GM19372 (cell line): ENCODE measurements around the gene CTSZ.
"Not testable (repeated sequence)": the region's sequence is repeated elsewhere in the genome, so short reads cannot be mapped to it uniquely, and the experiment has no call there.

Source experiments
- ATAC-seq: cut with Tn5 transposase; IDR thresholded peaks from one replicate; pipeline ENCODE4 v1.9.1; 2021; ENCODE audit warnings: mild to moderate bottlenecking, low read depth, moderate library complexity; ENCODE audit not compliant: unreplicated experiment

CTSZ gene

DNA sequence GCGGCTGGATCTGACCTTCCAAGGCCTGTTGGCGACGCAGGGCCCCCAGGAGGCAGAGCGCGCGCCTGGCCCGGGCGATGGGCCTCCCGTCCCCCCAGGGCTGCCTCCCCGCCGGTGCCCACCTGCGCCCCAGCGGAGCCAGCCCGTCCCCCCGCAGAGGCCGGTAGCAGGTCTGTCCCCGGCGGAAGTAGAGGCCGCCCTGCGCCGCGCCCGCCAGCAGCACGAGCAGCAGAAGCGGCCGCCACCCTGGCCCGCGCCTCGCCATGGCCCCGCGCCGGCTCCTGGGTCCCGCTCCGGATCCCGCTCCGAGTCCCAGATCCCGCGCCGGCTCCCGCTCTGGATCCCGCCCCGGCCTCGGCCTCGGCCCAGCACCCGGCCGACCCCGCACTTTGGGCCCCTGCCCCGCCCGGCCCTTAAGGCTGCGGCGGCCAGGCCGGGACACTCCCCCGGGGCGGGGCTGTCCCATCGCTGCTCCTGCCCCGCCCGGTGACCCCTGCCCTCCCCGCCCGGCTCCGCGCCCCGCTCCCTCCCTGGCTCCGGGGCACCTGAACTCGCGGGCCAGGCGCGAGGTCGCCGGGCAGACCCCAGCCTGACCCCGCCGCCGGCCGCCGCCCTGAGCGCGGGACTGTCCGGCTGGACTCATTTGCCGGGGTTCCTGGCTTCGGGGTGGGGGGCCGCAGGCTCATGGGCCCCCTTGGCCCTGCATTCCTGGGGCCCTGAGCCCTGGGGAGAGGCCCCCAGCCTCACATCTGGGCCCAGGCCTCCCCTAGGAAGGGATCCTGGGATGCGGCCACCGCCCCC, at the start of gene CTSZ:
Gene CTSZ, minus strand, starts transcription at position 391 of the 801 bp plus-strand sequence. Its CDS starts 126 bp downstream, at position 265.
- no peak for ATAC-seq

DNA sequence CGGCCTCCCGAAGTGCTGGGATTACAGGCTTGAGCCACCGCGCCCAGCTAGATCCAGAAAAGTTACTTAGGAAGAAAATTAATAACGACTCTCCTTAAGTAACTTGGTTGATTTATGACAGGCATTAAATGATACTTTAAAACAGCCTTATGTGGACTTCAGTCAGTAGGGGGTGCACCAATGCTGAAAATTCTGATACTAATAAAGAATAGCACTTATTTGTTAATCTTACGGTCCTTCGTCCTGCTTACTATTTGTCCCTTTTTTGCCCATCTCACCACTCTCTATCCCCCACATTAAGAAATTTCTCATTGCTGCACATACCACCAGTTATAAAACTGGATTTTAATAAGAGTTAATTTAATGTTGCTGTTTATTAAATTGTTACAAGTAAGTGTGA, 48.2 kb upstream of the CTSZ start:
- no peak for ATAC-seq

DNA sequence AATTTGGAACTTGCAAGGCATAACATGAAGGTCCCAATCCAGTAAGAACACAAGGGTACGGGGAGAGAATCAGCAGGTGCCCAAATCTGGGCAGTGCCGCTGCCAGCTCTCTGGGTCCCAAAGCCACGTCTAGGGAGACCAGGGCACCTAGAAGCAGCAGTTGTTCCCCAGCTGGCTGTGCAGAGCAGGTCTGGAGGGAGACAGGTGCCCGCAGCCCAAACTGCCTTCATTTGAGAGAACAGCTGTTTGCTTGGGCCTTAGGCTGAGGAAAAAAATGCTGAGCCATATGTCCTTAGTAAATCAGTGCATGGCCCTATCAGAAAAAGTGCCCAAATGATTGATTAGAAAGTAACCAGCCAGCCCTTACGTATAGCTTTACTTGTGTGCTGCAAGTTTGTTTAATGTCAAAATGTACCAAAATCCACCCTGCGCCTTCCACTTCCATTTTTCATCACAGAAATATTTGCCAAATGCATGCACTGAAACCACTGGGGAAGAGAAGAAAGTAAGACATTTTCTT, 44.7 kb upstream of the CTSZ start:
- ATAC-seq: no peak

DNA sequence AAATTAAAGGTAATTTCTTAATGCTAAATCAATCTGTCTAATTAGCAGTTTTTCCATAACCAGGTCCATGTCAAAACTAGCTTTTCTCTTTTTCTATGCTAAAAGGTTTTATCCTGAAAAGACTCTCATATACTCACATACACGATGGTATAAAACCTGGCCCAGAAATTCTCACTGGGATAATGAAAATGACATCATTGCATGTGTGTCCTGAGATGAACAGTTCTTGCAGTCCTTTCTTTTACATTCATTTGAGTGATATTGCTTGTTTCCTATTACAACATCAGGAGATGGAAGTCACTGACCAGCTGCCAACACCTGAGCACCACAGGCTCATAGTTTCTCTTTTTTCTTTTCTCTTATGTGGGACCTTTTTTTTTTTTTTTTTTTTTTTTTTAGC, 43.4 kb upstream of the CTSZ start:
- no peak for ATAC-seq

GRCh38 chr20:59048681-59049030, 41.6 kb upstream of the CTSZ start:
- no peak for ATAC-seq

DNA sequence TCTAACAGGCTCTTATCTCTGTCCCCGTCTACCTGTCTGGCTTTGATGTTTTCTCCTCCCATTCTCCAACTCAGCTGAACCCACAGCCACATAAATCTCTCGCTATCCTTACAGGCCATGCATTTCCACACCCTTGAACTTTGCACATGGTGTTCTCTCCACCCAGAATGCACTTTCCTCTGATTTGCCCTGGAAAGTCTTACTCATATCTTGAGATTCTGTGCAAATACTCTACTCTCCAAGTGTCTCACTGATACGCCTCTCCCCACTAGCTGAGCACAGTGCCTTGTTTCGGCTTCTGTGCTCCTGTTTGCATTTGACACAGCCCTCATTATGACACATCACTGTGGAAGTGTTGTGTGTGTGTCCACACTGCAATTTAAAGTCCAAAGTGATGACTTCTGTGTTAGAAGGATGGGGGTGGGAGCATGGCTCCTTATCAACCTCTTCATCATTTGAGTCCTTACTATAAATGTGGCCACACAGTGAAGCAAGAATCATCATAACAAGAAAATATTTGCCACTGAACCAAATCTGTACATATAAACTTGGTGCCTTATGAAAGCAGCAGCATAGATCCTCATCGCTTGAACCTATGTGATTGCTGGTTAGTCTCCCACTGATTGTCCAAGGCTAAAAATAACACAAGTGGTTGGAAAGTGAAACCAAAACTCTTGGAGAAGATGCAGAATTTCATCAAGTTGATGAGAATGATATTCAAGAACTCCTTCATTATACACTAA, 41.1 kb upstream of the CTSZ start:
- ATAC-seq: no peak

- ATAC-seq: no peak
These were observed 39.8 kb upstream of the CTSZ start for GRCh38 chr20:59046862-59047261.

- no peak for ATAC-seq
These were observed 37.7 kb upstream of the CTSZ start for GRCh38 chr20:59044796-59045195.

GRCh38 chr20:59044295-59044694, 37.2 kb upstream of the CTSZ start:
- ATAC-seq: no peak

DNA sequence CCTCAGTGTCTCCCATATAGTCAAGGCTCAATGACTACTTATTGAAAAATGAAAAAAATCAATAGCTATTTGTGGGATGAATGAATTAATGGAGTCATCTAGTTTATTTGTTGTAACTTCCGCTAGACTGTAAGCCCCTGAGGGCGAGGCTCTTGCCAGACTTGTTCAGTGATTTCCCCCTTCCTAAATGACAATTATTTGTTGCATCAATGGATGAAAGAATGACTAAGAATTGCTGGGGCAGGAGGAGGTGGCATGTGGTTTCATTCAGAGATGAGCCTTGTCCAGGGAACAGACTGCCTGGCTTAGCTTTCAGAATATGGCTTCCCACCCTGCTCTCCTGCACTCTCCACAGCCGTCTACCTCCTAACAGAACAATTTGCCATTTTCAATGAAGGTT, 36.6 kb upstream of the CTSZ start:
- no peak for ATAC-seq

DNA sequence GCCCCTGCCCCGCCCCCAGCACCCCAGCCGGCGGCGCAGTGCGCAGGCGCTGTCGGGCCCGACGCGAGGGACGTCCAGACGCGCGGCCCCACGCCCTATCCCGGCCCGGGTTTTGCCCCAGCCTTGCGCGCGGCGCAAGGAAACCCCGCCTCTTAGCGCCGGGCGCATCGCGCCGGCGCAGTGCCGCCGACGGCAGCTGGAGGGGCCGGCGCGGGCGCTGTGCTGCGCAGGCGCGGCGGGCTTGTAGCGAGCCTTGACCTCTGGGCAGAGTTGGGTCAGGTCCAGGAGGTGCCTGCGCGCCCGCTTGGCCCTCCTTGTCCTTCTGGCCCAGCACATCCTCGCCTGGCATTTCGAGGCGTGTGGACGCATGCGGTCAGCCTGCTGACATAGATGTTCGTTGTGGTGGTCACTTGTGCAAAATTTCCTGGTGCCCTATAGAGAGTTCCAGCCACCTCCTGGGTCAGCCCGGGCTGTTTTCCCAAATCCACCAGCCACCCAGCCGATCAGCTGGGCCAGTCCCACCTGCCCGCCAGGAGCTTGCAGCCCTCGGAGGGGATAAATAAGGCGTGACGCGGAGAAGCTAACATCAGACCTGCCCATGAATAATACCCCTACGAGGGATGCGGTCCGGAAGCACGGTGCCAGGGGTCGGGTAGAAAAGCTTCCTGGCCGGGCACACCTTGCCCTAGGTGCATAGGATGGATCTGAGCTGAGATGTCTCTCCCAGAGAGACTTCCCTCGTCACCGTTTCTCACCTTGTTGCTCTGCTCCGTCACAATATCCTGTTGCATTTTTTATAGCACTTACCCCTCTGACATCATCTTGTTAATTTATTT, 36.0 kb upstream of the CTSZ start:
- peak; percentile 94 for ATAC-seq

- peak; percentile 35 for ATAC-seq
These were observed 35.2 kb upstream of the CTSZ start, which contains the start of gene PRELID3B for GRCh38 chr20:59042151-59042795. TSS of gene PRELID3B (minus strand) at chr20:59042786. CDS start at chr20:59042730, 56 bp downstream.

GRCh38 chr20:59041487-59041886, 34.4 kb upstream of the CTSZ start:
- ATAC-seq: not testable (repeated sequence)

DNA sequence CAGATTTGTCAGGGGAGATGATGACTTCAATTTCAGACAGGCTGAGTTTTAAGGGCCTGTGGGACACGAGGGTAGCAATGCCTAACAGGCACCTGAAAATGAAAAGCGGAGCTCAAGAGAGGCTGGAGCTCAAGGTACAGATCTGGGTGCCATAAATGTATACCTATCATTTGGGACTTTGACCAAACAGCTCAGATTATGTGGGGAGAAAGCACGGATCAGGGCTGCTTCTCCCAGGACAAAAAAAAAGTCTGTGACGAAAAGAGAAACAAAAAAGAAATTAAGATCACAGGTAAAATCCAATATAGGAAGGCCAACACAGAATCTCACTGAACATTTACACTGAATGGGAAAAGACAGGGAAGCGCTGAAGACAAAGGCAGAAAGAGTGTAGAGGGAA, 33.6 kb upstream of the CTSZ start:
- no peak for ATAC-seq

- ATAC-seq: no peak
These were observed 32.2 kb upstream of the CTSZ start for GRCh38 chr20:59039233-59039632.

DNA sequence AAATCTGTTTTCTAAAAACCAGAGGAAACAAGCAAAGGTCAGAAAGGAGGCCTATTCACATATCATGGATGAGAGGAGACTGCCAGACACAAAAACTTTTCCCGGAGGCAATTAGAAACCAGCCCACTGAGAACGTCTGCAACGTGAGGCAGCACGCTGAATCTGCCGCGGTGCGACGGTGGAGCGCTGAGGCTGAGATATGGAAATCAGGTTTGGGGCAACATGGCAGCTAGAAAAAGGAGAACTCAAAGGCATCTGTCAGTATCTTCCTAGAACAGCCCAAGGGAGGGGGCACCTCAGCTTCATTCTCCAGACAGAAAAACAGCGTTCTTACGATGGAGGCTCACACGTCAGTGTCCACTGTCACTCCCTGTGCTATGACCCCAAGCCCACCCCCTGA, 30.3 kb upstream of the CTSZ start:
- no peak for ATAC-seq

DNA sequence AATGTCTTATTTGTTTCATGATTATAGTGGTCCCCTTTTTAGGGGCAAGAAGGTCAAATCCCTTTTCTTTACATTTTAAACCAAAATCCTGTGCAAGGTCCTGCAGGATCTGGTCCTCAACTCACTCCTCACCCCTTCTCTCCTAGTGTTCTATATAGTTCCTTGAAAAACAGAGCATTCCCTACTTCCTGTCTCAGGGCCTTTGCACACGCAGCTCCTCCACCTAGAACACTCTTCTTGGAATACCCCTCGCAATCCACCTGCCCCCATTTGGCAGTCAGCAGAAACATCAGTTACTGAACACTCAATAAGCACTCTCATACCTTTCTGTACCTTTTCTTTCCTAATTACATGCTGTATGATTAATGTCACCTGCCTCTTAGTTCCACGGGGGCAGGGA, 28.3 kb upstream of the CTSZ start:
- no peak for ATAC-seq

DNA sequence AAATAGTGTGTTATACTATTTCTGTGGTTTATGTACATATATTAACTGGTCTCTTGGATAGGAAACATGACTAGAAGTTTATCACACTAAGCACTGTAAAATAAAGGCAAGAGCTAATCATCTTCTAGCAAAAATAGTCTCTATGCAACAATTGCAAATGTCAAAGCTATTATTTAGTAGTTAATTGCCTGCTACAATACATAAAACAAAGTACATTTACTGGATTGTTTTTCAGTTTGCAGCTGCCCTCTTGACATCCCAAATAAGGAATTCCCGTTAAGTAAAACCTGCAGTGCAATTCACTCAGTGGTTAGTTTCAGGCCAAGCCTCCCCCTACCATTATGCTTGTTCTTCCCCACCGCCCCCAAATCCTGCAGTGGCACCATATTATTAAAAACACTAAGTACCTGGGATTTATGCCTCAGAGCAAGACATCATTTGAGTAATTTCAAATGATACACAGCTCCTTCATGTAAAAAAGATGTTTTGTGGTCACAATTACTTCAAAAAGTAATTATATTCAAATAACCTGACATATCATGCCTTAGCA, 26.6 kb upstream of the CTSZ start:
- no peak for ATAC-seq

DNA sequence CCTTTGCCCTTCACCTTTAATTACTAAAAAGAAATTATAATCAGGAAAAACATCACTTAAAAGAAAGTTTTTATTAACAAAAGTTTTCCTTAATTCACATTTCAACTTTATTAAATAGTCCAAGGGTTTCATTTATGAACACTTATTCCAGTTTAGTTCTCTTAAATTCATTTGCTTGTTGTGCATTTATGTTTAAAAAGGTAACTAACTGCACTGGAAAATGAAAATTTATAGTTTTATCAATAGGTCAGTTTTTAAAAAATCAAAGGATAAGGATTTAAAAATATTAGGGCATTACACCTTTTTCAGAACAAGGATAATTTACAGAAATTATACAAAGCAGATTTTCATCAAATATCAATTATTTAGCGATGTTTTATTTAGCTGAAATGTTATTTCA, 26.0 kb upstream of the CTSZ start:
- ATAC-seq: no peak

DNA sequence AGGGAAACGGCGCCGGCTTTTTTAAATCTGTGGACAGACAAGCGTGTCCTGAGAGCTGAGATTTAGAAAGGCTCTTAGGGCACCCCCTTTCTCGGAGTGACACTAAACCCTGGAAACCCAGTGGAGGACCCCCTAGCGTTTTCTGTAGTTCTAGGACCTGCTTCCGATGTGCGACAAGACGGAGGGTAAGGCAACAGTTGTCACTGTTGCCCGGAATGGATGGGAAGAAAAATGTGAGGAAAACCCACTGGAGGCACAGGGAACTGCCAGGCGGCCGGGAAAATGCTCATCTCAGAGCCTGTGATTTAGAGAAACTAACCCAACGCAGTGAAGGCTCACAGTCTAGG, 25.6 kb upstream of the CTSZ start:
- ATAC-seq: no peak
